WTC11 (cell line): Measurements from ENCODE around the gene PCDHB12. TPM values are rescaled to one million over a fixed set of nuclear protein-coding genes. Genes with fewer than 3 reads are reported as not detected.
"Not testable (repeated sequence)": the region's sequence is repeated elsewhere in the genome, so short reads cannot be mapped to it uniquely, and the experiment has no call there.

Experiments
- ATAC-seq: fragments of 200-7000 bp; cut with Tn5 transposase; 2 replicates; pipeline ENCODE4 v1.10.0; 2021; ENCODE audit warnings: mild to moderate bottlenecking, moderate library complexity
- CTCF ChIA-PET: fragments of 300-600 bp; sonication (Branson Sonifier 250); formaldehyde crosslinking; loops from one replicate; lab custom pipeline; 2021; ENCODE audit warnings: antibody characterized with exemption; lab: Charles Lee
- POLR2A ChIA-PET: fragments of 350-600 bp; sonication (Branson Sonifier 250); formaldehyde crosslinking; loops from one replicate; lab custom pipeline; 2021; ENCODE audit warnings: antibody characterized with exemption; lab: Charles Lee
- DNase-seq: peaks from one replicate; pipeline ENCODE4 v3.0.0; 2021; ENCODE audit warnings: low spot score
- H3K27ac Mint-ChIP-seq: 2 replicates; pipeline ENCODE4 v1.8.0; 2021; ENCODE audit warnings: mixed read lengths
- H3K27me3 Mint-ChIP-seq: 2 replicates; pipeline ENCODE4 v1.8.0; 2021; ENCODE audit warnings: low read depth, mild to moderate bottlenecking, moderate library complexity, mixed read lengths
- H3K36me3 Mint-ChIP-seq: 2 replicates; pipeline ENCODE4 v1.8.0; 2021; ENCODE audit warnings: mixed read lengths
- H3K4me1 Mint-ChIP-seq: 2 replicates; pipeline ENCODE4 v1.8.0; 2022; ENCODE audit warnings: mixed read lengths
- H3K4me3 Mint-ChIP-seq: 2 replicates; pipeline ENCODE4 v1.8.0; 2021; ENCODE audit warnings: mild to moderate bottlenecking, moderate library complexity, mixed read lengths
- H3K9me3 Mint-ChIP-seq: 2 replicates; pipeline ENCODE4 v1.8.0; 2021; ENCODE audit warnings: mixed read lengths
- E2F1 ChIP-seq: sonication (generic); formaldehyde crosslinking; IDR thresholded peaks from 2 replicates; pipeline ENCODE4 v1.8.0; 2022; ENCODE audit warnings: mild to moderate bottlenecking, missing genetic modification reagents
- E2F4 ChIP-seq: sonication (generic); formaldehyde crosslinking; IDR thresholded peaks from 2 replicates; pipeline ENCODE4 v1.8.1; 2022; ENCODE audit warnings: low read depth, mild to moderate bottlenecking, moderate library complexity, missing genetic modification reagents, borderline replicate concordance
- MXD4 ChIP-seq: fragments of 250-450 bp; sonication (Bioruptor Pico); IDR thresholded peaks from 2 replicates; pipeline ENCODE4 v1.8.0; 2021; ENCODE audit warnings: mild to moderate bottlenecking, moderate library complexity, borderline replicate concordance
- NFE2L1 ChIP-seq: sonication (generic); formaldehyde crosslinking; IDR thresholded peaks from 2 replicates; pipeline ENCODE4 v1.8.1; 2023; ENCODE audit warnings: missing genetic modification reagents
- NR2C2 ChIP-seq: sonication (generic); formaldehyde crosslinking; IDR thresholded peaks from 2 replicates; pipeline ENCODE4 v1.8.0; 2022; ENCODE audit warnings: mild to moderate bottlenecking, missing genetic modification reagents
- SP1 ChIP-seq: sonication (generic); formaldehyde crosslinking; conservative IDR thresholded peaks from 2 replicates; pipeline ENCODE4 v1.8.1; 2022; ENCODE audit warnings: missing genetic modification reagents
- TEAD1 ChIP-seq: sonication (generic); formaldehyde crosslinking; IDR thresholded peaks from 2 replicates; pipeline ENCODE4 v1.8.0; 2022; ENCODE audit warnings: mild to moderate bottlenecking, missing genetic modification reagents
- USF2 ChIP-seq: sonication (generic); formaldehyde crosslinking; IDR thresholded peaks from 2 replicates; pipeline ENCODE4 v1.8.1; 2023; ENCODE audit warnings: mild to moderate bottlenecking, missing genetic modification reagents, moderate library complexity
- ZBTB21 ChIP-seq: sonication (generic); formaldehyde crosslinking; IDR thresholded peaks from 2 replicates; pipeline ENCODE4 v1.8.1; 2023; ENCODE audit warnings: mild to moderate bottlenecking, missing genetic modification reagents, borderline replicate concordance
- ZMAT4 ChIP-seq: fragments of 250-450 bp; sonication (Bioruptor Pico); IDR thresholded peaks from 2 replicates; pipeline ENCODE4 v1.9.0; 2021; ENCODE audit warnings: mild to moderate bottlenecking
- ZNF219 ChIP-seq: sonication (generic); formaldehyde crosslinking; IDR thresholded peaks from 2 replicates; pipeline ENCODE4 v1.8.0; 2023; ENCODE audit warnings: missing genetic modification reagents, mild to moderate bottlenecking, borderline replicate concordance
- ZNF317 ChIP-seq: sonication (generic); formaldehyde crosslinking; IDR thresholded peaks from 2 replicates; pipeline ENCODE4 v1.8.1; 2023; ENCODE audit warnings: low read depth, mild to moderate bottlenecking, moderate library complexity, missing genetic modification reagents, borderline replicate concordance
- total RNA-seq: library from RNA; stranded (reverse); gene quantifications from 3 replicates; pipeline ENCODE4 v1.2.3, GENCODE V29; 2021
- TF ChIP-seq, protein P1 (sequence below): fragments of 200-600 bp; IDR thresholded peaks from 2 replicates; pipeline ENCODE4 v1.8.0; 2022; ENCODE audit warnings: antibody characterized with exemption
- TF ChIP-seq, protein P2 (sequence below): sonication (generic); formaldehyde crosslinking; IDR thresholded peaks from 2 replicates; pipeline ENCODE4 v1.8.1; 2022; ENCODE audit warnings: low read depth, missing genetic modification reagents, borderline replicate concordance
- TF ChIP-seq, protein P3 (sequence below): sonication (generic); formaldehyde crosslinking; IDR thresholded peaks from 2 replicates; pipeline ENCODE4 v1.8.0; 2023; ENCODE audit warnings: missing genetic modification reagents
- TF ChIP-seq, protein P4 (sequence below): sonication (generic); formaldehyde crosslinking; IDR thresholded peaks from 2 replicates; pipeline ENCODE4 v1.8.0; 2023; ENCODE audit warnings: missing genetic modification reagents, mild to moderate bottlenecking, borderline replicate concordance

PCDHB12 gene
- total RNA-seq, 1 experiment from 2014 or later = 2.7 TPM

- Mint-ChIP-seq H3K4me1 (peaks cover 5% of the 10 kb centered on the region), H3K4me3 (peak overlapping the region; percentile 69), H3K27me3 (peaks cover 3% of the 10 kb centered on the region; the same call in 1 of the 2 replicates), H3K27ac (no peak overlapping the region), H3K36me3 (peaks cover 25% of the 10 kb centered on the region), H3K9me3 (peaks cover 22% of the 10 kb centered on the region)
- CTCF ChIA-PET = interaction anchor here (0.6 to 2.2 kb wide), 37 partner anchors 10 to 365 kb away, joined by 3 to 37 read pairs (median 5); partner anchors contain the start of genes PCDHA11, PCDHB10, PCDHB12 and PCDHB14
- POLR2A ChIA-PET = interaction anchor here (0.9 kb wide), 1 partner anchor 11 kb away, joined by 3 read pairs; the partner anchor contains the start of gene PCDHB14
- ATAC-seq (peak; percentile 64), DNase-seq (peak; percentile 47)
- TF ChIP-seq ZNF219 (CRISPR knock-in tag) = no peak
- TF ChIP-seq, protein P1, sequence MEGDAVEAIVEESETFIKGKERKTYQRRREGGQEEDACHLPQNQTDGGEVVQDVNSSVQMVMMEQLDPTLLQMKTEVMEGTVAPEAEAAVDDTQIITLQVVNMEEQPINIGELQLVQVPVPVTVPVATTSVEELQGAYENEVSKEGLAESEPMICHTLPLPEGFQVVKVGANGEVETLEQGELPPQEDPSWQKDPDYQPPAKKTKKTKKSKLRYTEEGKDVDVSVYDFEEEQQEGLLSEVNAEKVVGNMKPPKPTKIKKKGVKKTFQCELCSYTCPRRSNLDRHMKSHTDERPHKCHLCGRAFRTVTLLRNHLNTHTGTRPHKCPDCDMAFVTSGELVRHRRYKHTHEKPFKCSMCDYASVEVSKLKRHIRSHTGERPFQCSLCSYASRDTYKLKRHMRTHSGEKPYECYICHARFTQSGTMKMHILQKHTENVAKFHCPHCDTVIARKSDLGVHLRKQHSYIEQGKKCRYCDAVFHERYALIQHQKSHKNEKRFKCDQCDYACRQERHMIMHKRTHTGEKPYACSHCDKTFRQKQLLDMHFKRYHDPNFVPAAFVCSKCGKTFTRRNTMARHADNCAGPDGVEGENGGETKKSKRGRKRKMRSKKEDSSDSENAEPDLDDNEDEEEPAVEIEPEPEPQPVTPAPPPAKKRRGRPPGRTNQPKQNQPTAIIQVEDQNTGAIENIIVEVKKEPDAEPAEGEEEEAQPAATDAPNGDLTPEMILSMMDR = peak; percentile 45
Observed at GRCh38 chr5:141234109-141234667, 25.7 kb downstream of the PCDHB12 start.

- H3K27ac Mint-ChIP-seq, H3K4me1 Mint-ChIP-seq, H3K27me3 Mint-ChIP-seq, POLR2A ChIA-PET, ATAC-seq, DNase-seq, H3K4me3 Mint-ChIP-seq: not testable (repeated sequence)
- CTCF ChIA-PET = interaction anchor here (0.8 kb wide), 1 partner anchor 9 kb away, joined by 3 read pairs; the partner anchor contains the start of gene PCDHB15
- Mint-ChIP-seq H3K36me3 (peaks cover 30% of the 10 kb centered on the region), H3K9me3 (peaks cover 30% of the 10 kb centered on the region)
Observed at GRCh38 chr5:141235922-141236321, 27.4 kb downstream of the PCDHB12 start.

DNA sequence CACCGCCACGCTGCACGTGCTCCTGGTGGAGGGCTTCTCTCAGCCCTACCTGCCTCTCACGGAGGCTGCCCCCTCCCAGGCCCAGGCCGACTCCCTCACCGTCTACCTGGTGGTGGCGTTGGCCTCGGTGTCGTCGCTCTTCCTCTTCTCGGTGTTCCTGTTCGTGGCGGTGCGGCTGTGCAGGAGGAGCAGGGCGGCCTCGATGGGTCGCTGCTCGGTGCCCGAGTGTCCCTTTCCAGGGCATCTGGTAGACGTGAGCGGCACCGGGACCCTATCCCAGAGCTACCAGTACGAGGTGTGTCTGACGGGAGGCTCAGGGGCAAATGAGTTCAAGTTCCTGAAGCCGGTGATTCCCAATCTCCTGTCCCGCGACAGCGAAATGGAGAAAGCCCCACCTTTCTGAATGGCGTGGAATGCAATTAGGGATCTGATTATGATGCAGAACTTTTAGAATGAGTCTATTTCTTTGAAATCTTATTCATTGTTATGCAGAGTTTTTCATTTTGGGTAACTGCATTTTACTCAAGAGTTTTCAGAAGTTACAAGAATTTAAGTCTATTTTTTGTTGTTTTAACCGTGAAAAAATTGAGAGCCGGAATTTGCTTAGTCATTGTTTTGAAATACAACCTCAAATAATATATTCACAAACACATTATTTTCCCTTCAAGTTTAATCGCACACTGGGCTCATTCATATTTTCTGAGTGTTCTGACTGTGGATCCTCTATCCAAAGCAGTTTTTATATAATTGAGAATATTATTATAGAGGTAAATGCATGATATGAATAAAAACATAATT lies 28.2 kb downstream of the PCDHB12 start:
- no peak for ATAC-seq
- ChIA-PET CTCF (interaction anchor here (0.8 to 1.3 kb wide), 3 partner anchors 8 to 137 kb away, joined by 3 to 5 read pairs (median 4); partner anchors contain the start of genes PCDHB14, PCDHB15 and PCDHGA6), POLR2A (no interaction called here)
- H3K4me3 Mint-ChIP-seq = no peak overlapping the region
- peaks cover 29% of the 10 kb centered on the region for H3K36me3 Mint-ChIP-seq
- peaks cover 5% of the 10 kb centered on the region for H3K4me1 Mint-ChIP-seq
- H3K27ac Mint-ChIP-seq = peak overlapping the region; percentile 50; the same call in 1 of the 2 replicates
- peaks cover 27% of the 10 kb centered on the region for H3K9me3 Mint-ChIP-seq
- DNase-seq = no peak
- peaks cover 3% of the 10 kb centered on the region; the same call in 1 of the 2 replicates for H3K27me3 Mint-ChIP-seq
- no peak for TF ChIP-seq ZNF317 (CRISPR knock-in tag)
- TF ChIP-seq, protein P2, sequence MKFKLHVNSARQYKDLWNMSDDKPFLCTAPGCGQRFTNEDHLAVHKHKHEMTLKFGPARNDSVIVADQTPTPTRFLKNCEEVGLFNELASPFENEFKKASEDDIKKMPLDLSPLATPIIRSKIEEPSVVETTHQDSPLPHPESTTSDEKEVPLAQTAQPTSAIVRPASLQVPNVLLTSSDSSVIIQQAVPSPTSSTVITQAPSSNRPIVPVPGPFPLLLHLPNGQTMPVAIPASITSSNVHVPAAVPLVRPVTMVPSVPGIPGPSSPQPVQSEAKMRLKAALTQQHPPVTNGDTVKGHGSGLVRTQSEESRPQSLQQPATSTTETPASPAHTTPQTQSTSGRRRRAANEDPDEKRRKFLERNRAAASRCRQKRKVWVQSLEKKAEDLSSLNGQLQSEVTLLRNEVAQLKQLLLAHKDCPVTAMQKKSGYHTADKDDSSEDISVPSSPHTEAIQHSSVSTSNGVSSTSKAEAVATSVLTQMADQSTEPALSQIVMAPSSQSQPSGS = no peak
- no peak for TF ChIP-seq SP1 (CRISPR knock-in tag)
- TF ChIP-seq, protein P3, sequence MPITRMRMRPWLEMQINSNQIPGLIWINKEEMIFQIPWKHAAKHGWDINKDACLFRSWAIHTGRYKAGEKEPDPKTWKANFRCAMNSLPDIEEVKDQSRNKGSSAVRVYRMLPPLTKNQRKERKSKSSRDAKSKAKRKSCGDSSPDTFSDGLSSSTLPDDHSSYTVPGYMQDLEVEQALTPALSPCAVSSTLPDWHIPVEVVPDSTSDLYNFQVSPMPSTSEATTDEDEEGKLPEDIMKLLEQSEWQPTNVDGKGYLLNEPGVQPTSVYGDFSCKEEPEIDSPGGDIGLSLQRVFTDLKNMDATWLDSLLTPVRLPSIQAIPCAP (CRISPR knock-in tag) = no peak
- no peak for TF ChIP-seq NFE2L1 (CRISPR knock-in tag)
- no peak for TF ChIP-seq ZMAT4
- no peak for TF ChIP-seq USF2 (CRISPR knock-in tag)
- TF ChIP-seq NR2C2 (CRISPR knock-in tag) = no peak
- TF ChIP-seq E2F1 (CRISPR knock-in tag) = no peak
- TF ChIP-seq E2F4 (CRISPR knock-in tag) = no peak
- no peak for TF ChIP-seq MXD4 (CRISPR knock-in tag)
- TF ChIP-seq TEAD1 (CRISPR knock-in tag) = no peak
- TF ChIP-seq ZBTB21 = no peak
- TF ChIP-seq, protein P4, sequence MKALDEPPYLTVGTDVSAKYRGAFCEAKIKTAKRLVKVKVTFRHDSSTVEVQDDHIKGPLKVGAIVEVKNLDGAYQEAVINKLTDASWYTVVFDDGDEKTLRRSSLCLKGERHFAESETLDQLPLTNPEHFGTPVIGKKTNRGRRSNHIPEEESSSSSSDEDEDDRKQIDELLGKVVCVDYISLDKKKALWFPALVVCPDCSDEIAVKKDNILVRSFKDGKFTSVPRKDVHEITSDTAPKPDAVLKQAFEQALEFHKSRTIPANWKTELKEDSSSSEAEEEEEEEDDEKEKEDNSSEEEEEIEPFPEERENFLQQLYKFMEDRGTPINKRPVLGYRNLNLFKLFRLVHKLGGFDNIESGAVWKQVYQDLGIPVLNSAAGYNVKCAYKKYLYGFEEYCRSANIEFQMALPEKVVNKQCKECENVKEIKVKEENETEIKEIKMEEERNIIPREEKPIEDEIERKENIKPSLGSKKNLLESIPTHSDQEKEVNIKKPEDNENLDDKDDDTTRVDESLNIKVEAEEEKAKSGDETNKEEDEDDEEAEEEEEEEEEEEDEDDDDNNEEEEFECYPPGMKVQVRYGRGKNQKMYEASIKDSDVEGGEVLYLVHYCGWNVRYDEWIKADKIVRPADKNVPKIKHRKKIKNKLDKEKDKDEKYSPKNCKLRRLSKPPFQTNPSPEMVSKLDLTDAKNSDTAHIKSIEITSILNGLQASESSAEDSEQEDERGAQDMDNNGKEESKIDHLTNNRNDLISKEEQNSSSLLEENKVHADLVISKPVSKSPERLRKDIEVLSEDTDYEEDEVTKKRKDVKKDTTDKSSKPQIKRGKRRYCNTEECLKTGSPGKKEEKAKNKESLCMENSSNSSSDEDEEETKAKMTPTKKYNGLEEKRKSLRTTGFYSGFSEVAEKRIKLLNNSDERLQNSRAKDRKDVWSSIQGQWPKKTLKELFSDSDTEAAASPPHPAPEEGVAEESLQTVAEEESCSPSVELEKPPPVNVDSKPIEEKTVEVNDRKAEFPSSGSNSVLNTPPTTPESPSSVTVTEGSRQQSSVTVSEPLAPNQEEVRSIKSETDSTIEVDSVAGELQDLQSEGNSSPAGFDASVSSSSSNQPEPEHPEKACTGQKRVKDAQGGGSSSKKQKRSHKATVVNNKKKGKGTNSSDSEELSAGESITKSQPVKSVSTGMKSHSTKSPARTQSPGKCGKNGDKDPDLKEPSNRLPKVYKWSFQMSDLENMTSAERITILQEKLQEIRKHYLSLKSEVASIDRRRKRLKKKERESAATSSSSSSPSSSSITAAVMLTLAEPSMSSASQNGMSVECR = no peak
